ENCODE results near the gene OR4D11.

Gene OR4D11

GRCh38 chr11:59550368-59550841 is 47.0 kb downstream of the OR4D11 start:
- DNase-seq, result peak; percentile 96

- peak; percentile 93 for DNase-seq
Observed at GRCh38 chr11:59550842-59551658, 47.7 kb downstream of the OR4D11 start.

GRCh38 chr11:59551659-59552521 is 48.5 kb downstream of the OR4D11 start:
- DNase-seq, result peak; percentile 67

GRCh38 chr11:59552844-59553243 is 49.5 kb downstream of the OR4D11 start:
- DNase-seq, result no peak

GRCh38 chr11:59553323-59553722 is 49.9 kb downstream of the OR4D11 start:
- DNase-seq, result no peak

Measured in RPMI8226 (cell line).